Mesothelial cell of epicardium (in vitro differentiated cells): ENCODE results near the gene GINS2. TPM values are rescaled to one million over a fixed set of nuclear protein-coding genes. Genes with fewer than 3 reads are reported as not detected.
A peak's percentile ranks its signal among the peaks of the same experiment; 100 is the strongest.

Source experiments
- DNase-seq, 2 experiments: peaks; one replicate each; pipeline ENCODE4 v3.0.0; 2021; ENCODE audit warnings: low spot score in 2 of 2; ENCODE audit not compliant: unreplicated experiment in 2 of 2
- H3K27ac Mint-ChIP-seq: 2 replicates; pipeline ENCODE4 v1.8.0; 2021; ENCODE audit warnings: mixed read lengths
- H3K27me3 Mint-ChIP-seq: 2 replicates; pipeline ENCODE4 v1.8.0; 2021; ENCODE audit warnings: low read depth, mixed read lengths
- H3K36me3 Mint-ChIP-seq: 2 replicates; pipeline ENCODE4 v1.8.0; 2021; ENCODE audit warnings: mixed read lengths
- H3K4me1 Mint-ChIP-seq: 2 replicates; pipeline ENCODE4 v1.8.0; 2021; ENCODE audit warnings: mixed read lengths
- H3K4me3 Mint-ChIP-seq: 2 replicates; pipeline ENCODE4 v1.8.0; 2021; ENCODE audit warnings: mild to moderate bottlenecking, moderate library complexity, mixed read lengths
- H3K9me3 Mint-ChIP-seq: 2 replicates; pipeline ENCODE4 v1.8.0; 2021; ENCODE audit warnings: mixed read lengths
- CTCF ChIP-seq: fragments of 200-600 bp; sonication (generic); IDR thresholded peaks from one replicate; pipeline ENCODE4 v1.5.0; 2021; ENCODE audit warnings: antibody characterized with exemption; ENCODE audit not compliant: unreplicated experiment
- total RNA-seq: library from RNA; stranded (reverse); gene quantifications from 3 replicates; pipeline ENCODE4 v1.2.1, GENCODE V29; 2021

The GINS2 gene
- total RNA-seq, 1 donor from 2014 or later: 14.8 TPM

GRCh38 chr16:85695196-85696128 lies 6.7 kb upstream of the GINS2 start:
- Mint-ChIP-seq H3K27me3 (peaks cover 13% of the 10 kb centered on the region), H3K9me3 (no peaks in the 10 kb centered on the region), H3K36me3 (no peaks in the 10 kb centered on the region), H3K4me3 (no peak overlapping the region), H3K4me1 (peaks cover 1% of the 10 kb centered on the region), H3K27ac (no peak overlapping the region)
- no peak for DNase-seq
- no peak for TF ChIP-seq CTCF

GRCh38 chr16:85690469-85691064 lies 1.8 kb upstream of the GINS2 start:
- no peaks in the 10 kb centered on the region for H3K36me3 Mint-ChIP-seq
- H3K4me3 Mint-ChIP-seq: no peak overlapping the region
- no peaks in the 10 kb centered on the region for H3K9me3 Mint-ChIP-seq
- peaks cover 15% of the 10 kb centered on the region for H3K4me1 Mint-ChIP-seq
- no peak overlapping the region for H3K27ac Mint-ChIP-seq
- no peak for DNase-seq
- TF ChIP-seq CTCF: no peak
- peaks cover 2% of the 10 kb centered on the region for H3K27me3 Mint-ChIP-seq

- Mint-ChIP-seq H3K4me1 (peaks cover 15% of the 10 kb centered on the region), H3K9me3 (no peaks in the 10 kb centered on the region), H3K36me3 (no peaks in the 10 kb centered on the region), H3K27me3 (peaks cover 2% of the 10 kb centered on the region), H3K27ac (no peak overlapping the region), H3K4me3 (no peak overlapping the region)
- no peak for DNase-seq
- TF ChIP-seq CTCF: no peak
These were observed 1.2 kb upstream of the GINS2 start for GRCh38 chr16:85689950-85690320.

GRCh38 chr16:85689285-85689949 lies 663 bp upstream of the GINS2 start:
- H3K27ac Mint-ChIP-seq: no peak overlapping the region
- peaks cover 2% of the 10 kb centered on the region for H3K27me3 Mint-ChIP-seq
- H3K4me3 Mint-ChIP-seq: peak overlapping the region; percentile 56
- no peak for TF ChIP-seq CTCF
- peaks cover 15% of the 10 kb centered on the region for H3K4me1 Mint-ChIP-seq
- no peaks in the 10 kb centered on the region for H3K36me3 Mint-ChIP-seq
- no peak for DNase-seq
- no peaks in the 10 kb centered on the region for H3K9me3 Mint-ChIP-seq

- TF ChIP-seq CTCF: no peak
- H3K4me3 Mint-ChIP-seq: peak overlapping the region; percentile 67
These were observed 893 bp downstream of the GINS2 start for GRCh38 chr16:85687651-85688471.

More at GRCh38 chr16:85687651-85688471, 893 bp downstream of the GINS2 start:
- peaks cover 2% of the 10 kb centered on the region for H3K27me3 Mint-ChIP-seq
- H3K27ac Mint-ChIP-seq: no peak overlapping the region
- H3K4me1 Mint-ChIP-seq: peaks cover 22% of the 10 kb centered on the region
- no peak for DNase-seq
- H3K9me3 Mint-ChIP-seq: no peaks in the 10 kb centered on the region
- no peaks in the 10 kb centered on the region for H3K36me3 Mint-ChIP-seq
